Measurements from ENCODE around the gene HARS1. TPM values are rescaled to one million over a fixed set of nuclear protein-coding genes. Genes with fewer than 3 reads are reported as not detected.

The HARS1 gene
- total and polyA plus RNA-seq, 2 of the 13 experiments (the other 11 are each of a cell fraction or from before 2014, with no cell fraction given): 36.9 to 66.2 TPM

GRCh38 chr5:140710899-140711552, 19.9 kb upstream of the HARS1 start (continued):
- TF ChIP-seq LCORL (IDR thresholded peaks at IDR 0.05): no peak
- TF ChIP-seq LCORL (CRISPR knock-in tag; IDR thresholded peaks at IDR 0.05): peak; percentile 62
- TF ChIP-seq TEF (CRISPR knock-in tag; IDR thresholded peaks at IDR 0.05): no peak
- TF ChIP-seq YEATS4 (CRISPR knock-in tag; IDR thresholded peaks at IDR 0.05; ENCODE audit: borderline replicate concordance): no peak; the same call in 1 of the 2 replicates
- TF ChIP-seq SMAD1 (CRISPR knock-in tag; IDR thresholded peaks at IDR 0.05; ENCODE audit: borderline replicate concordance, low read depth): 0 out of 2 replicates have a peak, but pooled peaks have one; percentile 29
- TF ChIP-seq MEF2D (CRISPR knock-in tag; IDR thresholded peaks at IDR 0.05): no peak
- TF ChIP-seq ZNF766 (CRISPR knock-in tag; IDR thresholded peaks at IDR 0.05; ENCODE audit: borderline replicate concordance): peak; percentile 75
- no peak; the same call in 1 of the 2 replicates for TF ChIP-seq HIC2 (CRISPR knock-in tag; IDR thresholded peaks at IDR 0.05; ENCODE audit: low read depth)
- TF ChIP-seq ZNF577 (CRISPR knock-in tag; IDR thresholded peaks at IDR 0.05; ENCODE audit: borderline replicate concordance, low read depth): no peak
- no peak for TF ChIP-seq ZNF407 (CRISPR knock-in tag; IDR thresholded peaks at IDR 0.05; ENCODE audit: not compliant biosample characterization)
- TF ChIP-seq ZNF383 (CRISPR knock-in tag; IDR thresholded peaks at IDR 0.05; ENCODE audit: borderline replicate concordance): no peak
- TF ChIP-seq ZNF850 (CRISPR knock-in tag; conservative IDR thresholded peaks at IDR 0.05): no peak
- no peak for TF ChIP-seq NONO (IDR thresholded peaks at IDR 0.05)
- TF ChIP-seq NONO (CRISPR knock-in tag; conservative IDR thresholded peaks at IDR 0.05): peak; percentile 61; the same call in 1 of the 2 replicates
- TF ChIP-seq ZNF841 (CRISPR knock-in tag; IDR thresholded peaks at IDR 0.05; ENCODE audit: borderline replicate concordance): no peak
- no peak for TF ChIP-seq ZNF430 (CRISPR knock-in tag; IDR thresholded peaks at IDR 0.05)
- TF ChIP-seq HNF1B (CRISPR knock-in tag; IDR thresholded peaks at IDR 0.05): peak; percentile 46; the same call in 1 of the 2 replicates
